B cell (primary cell): ENCODE results near the gene CBX7. TPM values are rescaled to one million over a fixed set of nuclear protein-coding genes. Genes with fewer than 3 reads are reported as not detected.

Source experiments
- ATAC-seq: fragments of 200-7000 bp; cut with Tn5 transposase; one replicate; pipeline ENCODE4 v1.10.0; 2021; ENCODE audit warnings: low read depth, mild to moderate bottlenecking, moderate number of reproducible peaks, moderate library complexity
- CTCF ChIA-PET: fragments of 350-600 bp; sonication (Branson Sonifier 250); formaldehyde crosslinking; loops from one replicate; lab custom pipeline; 2021; ENCODE audit warnings: antibody characterized with exemption, inconsistent platforms; lab: Charles Lee
- POLR2A ChIA-PET: fragments of 350-600 bp; sonication (Branson Sonifier 250); formaldehyde crosslinking; loops from one replicate; lab custom pipeline; 2021; ENCODE audit warnings: antibody characterized with exemption; lab: Charles Lee
- DNase-seq: peaks from one replicate; pipeline ENCODE4 v3.0.0; 2013
- H2AFZ ChIP-seq: 2 replicates; pipeline ENCODE4 v1.6.1; 2012; ENCODE audit warnings: mild to moderate bottlenecking, low read depth, low read length; ENCODE audit not compliant: insufficient read depth, poor library complexity, severe bottlenecking
- H3K27ac ChIP-seq, 2 donors: 1 replicate in 1 of 2; 2 replicates in 1 of 2; pipeline ENCODE4 v1.5.1; 2012 to 2013; ENCODE audit warnings: low read length in 2 of 2, mild to moderate bottlenecking in 2 of 2, moderate library complexity in 1 of 2
- H3K27me3 ChIP-seq, 4 experiments: fragments of 200-600 bp in 1 of 4; sonication (generic) in 1 of 4; replicated peaks in 1 of 4; 1 replicate in 2 of 4; 2 replicates in 2 of 4; pipeline versions ENCODE4 v1.6.1 to v1.7.0; 2013 to 2016; ENCODE audit warnings: low read length in 3 of 4, mild to moderate bottlenecking in 2 of 4, mixed read lengths in 1 of 4, moderate library complexity in 1 of 4; ENCODE audit not compliant: insufficient read depth in 4 of 4, control insufficient read depth in 3 of 4; ENCODE audit errors: control extremely low read depth in 1 of 4
- H3K36me3 ChIP-seq, 2 experiments: replicated peaks in 1 of 2; 1 replicate in 1 of 2; 2 replicates in 1 of 2; pipeline versions ENCODE4 v1.6.1 to v1.7.1; 2013; ENCODE audit warnings: low read length in 1 of 2; ENCODE audit not compliant: insufficient read depth in 2 of 2, control insufficient read depth in 1 of 2; ENCODE audit errors: control extremely low read depth in 1 of 2, extremely low read depth in 1 of 2
- H3K4me1 ChIP-seq, 2 donors: fragments of 200-600 bp in 1 of 2; sonication (generic) in 1 of 2; 1 replicate in 1 of 2; 2 replicates in 1 of 2; pipeline versions ENCODE4 v1.5.1 to v1.6.1; 2013 to 2017; ENCODE audit warnings: low read length in 2 of 2; ENCODE audit not compliant: control insufficient read depth in 2 of 2, insufficient read depth in 2 of 2
- H3K4me2 ChIP-seq: replicated peaks from 2 replicates; pipeline ENCODE3; 2012; ENCODE audit warnings: mild to moderate bottlenecking, low read depth, low read length; ENCODE audit not compliant: poor library complexity, severe bottlenecking
- H3K4me3 ChIP-seq, 5 experiments: fragments of 200-600 bp in 1 of 5; sonication (generic) in 1 of 5; 1 replicate in 3 of 5; 2 replicates in 2 of 5; pipeline versions ENCODE4 v1.5.1 to v1.7.0; 2011 to 2016; ENCODE audit warnings: low read length in 4 of 5, mild to moderate bottlenecking in 4 of 5, low read depth in 2 of 5, control low read depth in 1 of 5, moderate library complexity in 1 of 5; ENCODE audit not compliant: insufficient read depth in 1 of 5; ENCODE audit errors: control extremely low read depth in 1 of 5, extremely low read depth in 1 of 5
- H3K79me2 ChIP-seq: fragments of 200-600 bp; sonication (generic); one replicate; pipeline ENCODE4 v1.6.0; 2016; ENCODE audit warnings: low read length; ENCODE audit not compliant: control insufficient read depth, insufficient read depth
- H3K9ac ChIP-seq: fragments of 200-600 bp; sonication (generic); 2 replicates; pipeline ENCODE4 v1.6.1; 2017; ENCODE audit warnings: mild to moderate bottlenecking, low read length, moderate library complexity
- H3K9me3 ChIP-seq, 3 donors: one replicate each; pipeline versions ENCODE4 v1.6.1 to v1.7.1; 2013; ENCODE audit warnings: low read length in 2 of 3; ENCODE audit not compliant: control insufficient read depth in 2 of 3, insufficient read depth in 1 of 3; ENCODE audit errors: control extremely low read depth in 1 of 3
- H4K20me1 ChIP-seq: 2 replicates; pipeline ENCODE4 v1.6.0; 2012; ENCODE audit warnings: mild to moderate bottlenecking, low read length; ENCODE audit not compliant: insufficient read depth, control insufficient read depth, poor library complexity, severe bottlenecking
- H3K27ac Mint-ChIP-seq: one replicate; pipeline ENCODE4 v1.8.0; 2021; ENCODE audit warnings: mixed read lengths
- H3K27me3 Mint-ChIP-seq: one replicate; pipeline ENCODE4 v1.8.0; 2021; ENCODE audit warnings: mixed read lengths
- H3K4me1 Mint-ChIP-seq: one replicate; pipeline ENCODE4 v1.8.0; 2021; ENCODE audit warnings: mixed read lengths
- H3K4me3 Mint-ChIP-seq: one replicate; pipeline ENCODE4 v1.8.0; 2021; ENCODE audit warnings: mixed read lengths
- H3K9me3 Mint-ChIP-seq: one replicate; pipeline ENCODE4 v1.8.0; 2022; ENCODE audit warnings: mixed read lengths; ENCODE audit not compliant: insufficient read depth
- CTCF ChIP-seq: fragments of 200-600 bp; IDR thresholded peaks from one replicate; pipeline ENCODE4 v1.8.0; 2022; ENCODE audit warnings: antibody characterized with exemption, mild to moderate bottlenecking
- EZH2 ChIP-seq: IDR thresholded peaks from 2 replicates; pipeline ENCODE4 v1.6.1; 2012; ENCODE audit warnings: borderline replicate concordance, low read depth, mild to moderate bottlenecking, moderate library complexity, low read length; ENCODE audit not compliant: insufficient read depth, poor library complexity, severe bottlenecking
- WGBS: methylation state at CpG from one replicate; pipeline ENCODE4 v1.1.5; 2013; ENCODE audit warnings: missing lambda C conversion rate; ENCODE audit not compliant: insufficient coverage; 5-methylcytosine and 5-hydroxymethylcytosine counted together
- intact Hi-C: fragments of 100-400 bp; cut with micrococcal nuclease; formaldehyde crosslinking; loops from one replicate; pipeline ENCODE4 v1.10.0; 2022
- polyA plus RNA-seq: library from polyadenylated mRNA; depleted of rRNA; stranded (reverse); fragments of >200 nt; gene quantifications from 2 replicates; pipeline ENCODE4 v1.2.3, GENCODE V29; 2012
- total RNA-seq, 2 donors: library from RNA; stranded (reverse); fragments of 120-200 nt in 1 of 2; gene quantifications; 1 replicate in 1 of 2; 2 replicates in 1 of 2; pipeline versions ENCODE4 v1.2.3 to v1.2.4, GENCODE V29; 2013 to 2022

Gene CBX7
- total and polyA plus RNA-seq, 2 donors (not counting 1 experiment from before 2014, with no cell fraction given): 83.6 to 141 TPM

DNA sequence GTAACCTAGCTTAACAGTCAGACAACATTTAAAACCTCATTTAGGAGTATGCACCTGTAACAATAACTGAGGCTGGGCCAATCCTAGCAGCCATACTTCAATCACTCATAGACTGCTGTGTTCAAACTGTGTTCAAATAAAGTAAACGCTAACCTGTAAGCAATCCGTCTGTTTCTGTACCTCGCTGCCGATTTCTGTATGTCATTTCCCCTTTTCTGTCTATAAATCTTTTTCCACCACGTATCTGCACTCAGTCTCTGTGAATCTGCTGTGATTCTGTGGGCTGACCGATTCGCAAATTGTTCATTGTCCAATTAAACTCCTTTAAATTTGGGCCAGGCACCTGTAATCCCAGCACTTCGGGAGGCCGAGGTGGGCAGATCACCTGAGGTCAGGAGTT is 43.1 kb downstream of the CBX7 start:
- H3K4me3 Mint-ChIP-seq: peak overlapping the region; percentile 57
- Histone ChIP-seq H3K4me3 (no peak overlapping the region), H3K4me2 (no peak overlapping the region), H3K36me3 (no peaks in the 10 kb centered on the region), H3K27ac (peak overlapping the region in 1 of 2 donors; percentile 36), H4K20me1 (no peaks in the 10 kb centered on the region), H3K27me3 (no peaks in the 10 kb centered on the region), H3K9ac (no peak overlapping the region), H3K4me1 (peaks cover 13 to 20% of the 10 kb centered on the region in 2 donors), H2AFZ (peak overlapping the region; percentile 23), H3K9me3 (no peaks in the 10 kb centered on the region), H3K79me2 (no peaks in the 10 kb centered on the region)
- CTCF ChIA-PET: interaction anchor here (1.0 to 3.0 kb wide), 5 partner anchors 9 to 240 kb away, joined by 4 to 10 read pairs (median 5); no protein-coding TSS in a partner anchor
- TF ChIP-seq EZH2: no peak
- no peak for TF ChIP-seq CTCF
- intact Hi-C loops: no loop called here
- no peaks in the 10 kb centered on the region for H3K27me3 Mint-ChIP-seq
- peak overlapping the region; percentile 74 for H3K27ac Mint-ChIP-seq
- no peaks in the 10 kb centered on the region for H3K9me3 Mint-ChIP-seq
- ATAC-seq (no peak), DNase-seq (peak; percentile 43)
- POLR2A ChIA-PET: interaction anchor here (0.6 to 1.3 kb wide), 2 partner anchors 15 to 21 kb away, joined by 3 to 4 read pairs; no protein-coding TSS in a partner anchor
- H3K4me1 Mint-ChIP-seq: peaks cover 24% of the 10 kb centered on the region
- 40% methylated on average over 9 of the region's 9 CpGs for WGBS

GRCh38 chr22:39108487-39108886 is 44.0 kb downstream of the CBX7 start:
- CTCF ChIA-PET: interaction anchor here (1.7 to 3.0 kb wide), 3 partner anchors 9 to 105 kb away, joined by 5 to 10 read pairs (median 6); no protein-coding TSS in a partner anchor
- Mint-ChIP-seq H3K9me3 (no peaks in the 10 kb centered on the region), H3K27ac (peak overlapping the region; percentile 37), H3K4me1 (peaks cover 20% of the 10 kb centered on the region), H3K4me3 (no peak overlapping the region), H3K27me3 (no peaks in the 10 kb centered on the region)
- WGBS: 97% methylated on average over 3 of the region's 4 CpGs
- no peak overlapping the region for H3K9ac ChIP-seq
- no peak overlapping the region for H3K4me3 ChIP-seq
- no peak for TF ChIP-seq EZH2
- no peaks in the 10 kb centered on the region for H3K36me3 ChIP-seq
- intact Hi-C loops: no loop called here
- H4K20me1 ChIP-seq: no peaks in the 10 kb centered on the region
- peaks cover 9 to 18% of the 10 kb centered on the region in 2 donors for H3K4me1 ChIP-seq
- H3K9me3 ChIP-seq: no peaks in the 10 kb centered on the region
- DNase-seq (no peak), ATAC-seq (no peak)
- no peaks in the 10 kb centered on the region for H3K79me2 ChIP-seq
- no peak overlapping the region for H3K27ac ChIP-seq
- H2AFZ ChIP-seq: no peak overlapping the region
- H3K4me2 ChIP-seq: no peak overlapping the region
- POLR2A ChIA-PET: no interaction called here
- H3K27me3 ChIP-seq: no peaks in the 10 kb centered on the region
